ENCODE data around the gene ZNRF1.

The ZNRF1 gene

DNA sequence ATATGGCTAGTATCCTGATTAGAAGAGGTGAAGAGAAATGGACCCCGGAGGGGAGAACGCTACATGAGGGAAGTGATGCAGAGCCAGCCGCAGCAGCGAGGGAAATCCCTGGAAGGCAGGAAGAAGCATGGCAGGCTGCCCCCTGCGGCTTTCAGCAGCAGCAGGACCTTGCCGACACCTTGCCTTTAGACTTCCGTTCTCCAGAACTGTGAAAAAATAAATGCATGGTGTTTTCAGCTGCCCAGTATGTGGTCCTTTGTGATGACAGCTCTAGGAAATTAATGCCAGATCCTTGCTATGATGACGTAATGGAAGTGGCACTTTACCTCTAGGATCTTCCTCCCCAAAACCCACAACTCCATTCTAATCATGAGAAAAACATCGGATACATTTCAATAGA lies 139.8 kb downstream of the ZNRF1 start:
- no peak for TF ChIP-seq SIN3A (IDR thresholded peaks at IDR 0.05; ENCODE audit: borderline replicate concordance, insufficient read depth, low read length)
- no peak for TF ChIP-seq TAF1 (IDR thresholded peaks at IDR 0.05; ENCODE audit: borderline replicate concordance, insufficient read depth, low read length)
- TF ChIP-seq REST (IDR thresholded peaks at IDR 0.05; ENCODE audit: insufficient read depth in 1 of 2, low read depth in 2 of 2, low read length in 2 of 2), result no peak
- no peak for TF ChIP-seq FOXP2 (optimal IDR thresholded peaks at IDR 0.05; ENCODE audit: borderline replicate concordance, extremely low read depth, extremely low read length, insufficient read depth)
- TF ChIP-seq POLR2AphosphoS5 (IDR thresholded peaks at IDR 0.05; ENCODE audit: low read depth, low read length), result no peak

DNA sequence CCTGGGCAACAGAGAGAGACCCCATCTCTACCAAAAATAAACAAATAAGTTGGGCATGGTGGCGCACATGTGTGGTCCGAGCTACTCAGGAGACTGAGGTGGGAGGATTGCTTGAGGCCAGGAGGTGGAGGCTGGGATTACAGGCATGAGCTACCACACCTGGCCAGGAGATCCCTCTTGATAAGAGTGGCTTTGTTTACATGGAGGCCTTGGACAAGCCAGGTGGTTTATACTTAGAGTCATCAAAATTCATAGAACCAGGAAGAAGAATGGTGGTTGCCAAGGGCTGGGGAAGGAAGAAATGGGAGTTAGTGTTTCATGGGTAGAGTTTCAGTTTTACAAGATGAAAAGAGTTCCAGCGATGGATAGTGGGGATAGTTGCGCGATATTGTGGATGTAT lies 140.7 kb downstream of the ZNRF1 start:
- TF ChIP-seq SIN3A (IDR thresholded peaks at IDR 0.05; ENCODE audit: borderline replicate concordance, insufficient read depth, low read length), result no peak
- no peak for TF ChIP-seq TAF1 (IDR thresholded peaks at IDR 0.05; ENCODE audit: borderline replicate concordance, insufficient read depth, low read length)
- TF ChIP-seq REST (IDR thresholded peaks at IDR 0.05; ENCODE audit: insufficient read depth in 1 of 2, low read depth in 2 of 2, low read length in 2 of 2), result no peak
- no peak for TF ChIP-seq FOXP2 (optimal IDR thresholded peaks at IDR 0.05; ENCODE audit: borderline replicate concordance, extremely low read depth, extremely low read length, insufficient read depth)
- TF ChIP-seq POLR2AphosphoS5 (IDR thresholded peaks at IDR 0.05; ENCODE audit: low read depth, low read length), result no peak

DNA sequence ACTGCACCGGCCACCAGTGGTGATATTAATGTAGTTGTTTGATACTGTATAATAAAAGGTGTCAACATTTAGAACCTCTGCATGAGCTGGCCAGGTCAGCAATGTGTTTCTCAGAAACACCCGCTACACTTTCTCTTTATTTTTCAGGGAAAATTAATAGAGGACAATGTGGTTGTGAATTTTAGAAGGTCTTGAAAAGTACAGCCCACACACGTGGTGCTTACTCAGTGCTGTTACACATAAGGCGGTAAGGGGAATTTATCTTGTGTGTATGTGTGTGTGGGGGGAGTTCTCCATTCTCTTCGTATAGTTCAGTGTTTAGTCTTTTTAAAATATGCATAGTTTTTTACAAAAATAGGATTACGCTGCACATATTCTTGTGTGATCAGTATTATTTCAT lies 145.1 kb downstream of the ZNRF1 start:
- TF ChIP-seq SIN3A (IDR thresholded peaks at IDR 0.05; ENCODE audit: borderline replicate concordance, insufficient read depth, low read length), result no peak
- TF ChIP-seq TAF1 (IDR thresholded peaks at IDR 0.05; ENCODE audit: borderline replicate concordance, insufficient read depth, low read length), result no peak
- no peak for TF ChIP-seq POLR2AphosphoS5 (IDR thresholded peaks at IDR 0.05; ENCODE audit: low read depth, low read length)
- TF ChIP-seq FOXP2 (optimal IDR thresholded peaks at IDR 0.05; ENCODE audit: borderline replicate concordance, extremely low read depth, extremely low read length, insufficient read depth), result no peak
- no peak for TF ChIP-seq REST (IDR thresholded peaks at IDR 0.05; ENCODE audit: insufficient read depth in 1 of 2, low read depth in 2 of 2, low read length in 2 of 2)

GRCh38 chr16:75147968-75148310 lies 149.1 kb downstream of the ZNRF1 start:
- no peak for TF ChIP-seq POLR2AphosphoS5 (IDR thresholded peaks at IDR 0.05; ENCODE audit: low read depth, low read length)
- TF ChIP-seq FOXP2 (optimal IDR thresholded peaks at IDR 0.05; ENCODE audit: borderline replicate concordance, extremely low read depth, extremely low read length, insufficient read depth), result no peak
- no peak for TF ChIP-seq TAF1 (IDR thresholded peaks at IDR 0.05; ENCODE audit: borderline replicate concordance, insufficient read depth, low read length)
- no peak for TF ChIP-seq SIN3A (IDR thresholded peaks at IDR 0.05; ENCODE audit: borderline replicate concordance, insufficient read depth, low read length)
- no peak for TF ChIP-seq REST (IDR thresholded peaks at IDR 0.05; ENCODE audit: insufficient read depth in 1 of 2, low read depth in 2 of 2, low read length in 2 of 2)

Data from PFSK-1 (cell line).